HG02642 (cell line): ENCODE data around the gene NFIC.
A peak's percentile ranks its signal among the peaks of the same experiment; 100 is the strongest.
"Not testable (repeated sequence)": the region's sequence is repeated elsewhere in the genome, so short reads cannot be mapped to it uniquely, and the experiment has no call there.

Source experiments
- ATAC-seq: cut with Tn5 transposase; IDR thresholded peaks from one replicate; pipeline ENCODE4 v1.9.1; 2021; ENCODE audit warnings: mild to moderate bottlenecking; ENCODE audit not compliant: unreplicated experiment, poor library complexity

NFIC gene

GRCh38 chr19:3412066-3412465, 45.7 kb downstream of the NFIC start:
- no peak for ATAC-seq

DNA sequence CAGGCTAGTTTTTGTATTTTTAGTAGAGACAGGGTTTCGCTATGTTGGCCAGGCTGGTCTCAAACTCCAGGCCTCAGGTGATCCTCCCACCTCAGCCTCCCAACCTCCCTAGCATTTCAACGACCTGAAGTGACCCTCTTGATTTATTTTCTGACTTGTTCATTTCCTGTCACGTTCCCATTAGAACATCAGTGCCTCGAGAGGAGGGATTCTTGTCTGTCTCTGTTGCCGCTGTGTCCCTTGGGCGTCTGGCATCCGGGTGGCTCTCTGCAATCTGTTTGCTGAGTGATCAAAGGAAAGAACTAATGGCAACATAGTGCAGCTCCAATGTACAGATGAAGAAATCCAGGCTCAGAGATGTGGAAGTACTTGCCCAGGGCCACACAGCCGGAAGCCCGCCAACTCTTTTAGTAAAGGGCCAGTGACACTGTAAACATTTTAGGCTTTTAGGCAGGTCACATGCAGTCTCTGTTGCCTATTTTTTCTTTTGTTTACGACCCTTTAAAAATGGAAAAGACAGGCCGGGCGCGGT, 47.5 kb downstream of the NFIC start:
- no peak for ATAC-seq

- no peak for ATAC-seq
These were observed 49.3 kb downstream of the NFIC start for GRCh38 chr19:3415695-3416094.

GRCh38 chr19:3420244-3420755, 53.9 kb downstream of the NFIC start:
- ATAC-seq = no peak

- ATAC-seq = no peak
These were observed 54.7 kb downstream of the NFIC start for GRCh38 chr19:3420909-3421619.

DNA sequence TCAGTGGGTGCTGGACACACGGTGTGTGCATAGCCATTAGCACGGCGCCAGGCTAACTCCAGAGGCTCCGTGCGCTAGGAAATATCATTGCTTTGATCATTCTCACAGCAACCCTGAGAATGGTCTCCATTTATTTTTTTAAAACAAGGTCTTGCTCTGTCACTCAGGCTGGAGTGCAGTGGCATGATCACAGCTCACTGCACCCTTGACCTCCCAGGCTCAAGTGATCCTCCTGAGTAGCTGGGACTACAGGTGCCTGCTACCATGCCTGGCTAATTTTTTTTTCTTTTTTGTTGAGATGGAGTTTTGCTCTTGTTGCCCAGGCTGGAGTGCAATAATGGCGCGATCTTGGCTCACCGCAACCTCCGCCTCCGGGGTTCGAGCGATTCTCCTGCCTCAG, 55.3 kb downstream of the NFIC start:
- ATAC-seq = not testable (repeated sequence)

GRCh38 chr19:3423183-3423829, 56.9 kb downstream of the NFIC start:
- ATAC-seq = no peak

- no peak for ATAC-seq
These were observed 60.0 kb downstream of the NFIC start for GRCh38 chr19:3426433-3426832.

- not testable (repeated sequence) for ATAC-seq
These were observed 63.9 kb downstream of the NFIC start for GRCh38 chr19:3430366-3430680.

DNA sequence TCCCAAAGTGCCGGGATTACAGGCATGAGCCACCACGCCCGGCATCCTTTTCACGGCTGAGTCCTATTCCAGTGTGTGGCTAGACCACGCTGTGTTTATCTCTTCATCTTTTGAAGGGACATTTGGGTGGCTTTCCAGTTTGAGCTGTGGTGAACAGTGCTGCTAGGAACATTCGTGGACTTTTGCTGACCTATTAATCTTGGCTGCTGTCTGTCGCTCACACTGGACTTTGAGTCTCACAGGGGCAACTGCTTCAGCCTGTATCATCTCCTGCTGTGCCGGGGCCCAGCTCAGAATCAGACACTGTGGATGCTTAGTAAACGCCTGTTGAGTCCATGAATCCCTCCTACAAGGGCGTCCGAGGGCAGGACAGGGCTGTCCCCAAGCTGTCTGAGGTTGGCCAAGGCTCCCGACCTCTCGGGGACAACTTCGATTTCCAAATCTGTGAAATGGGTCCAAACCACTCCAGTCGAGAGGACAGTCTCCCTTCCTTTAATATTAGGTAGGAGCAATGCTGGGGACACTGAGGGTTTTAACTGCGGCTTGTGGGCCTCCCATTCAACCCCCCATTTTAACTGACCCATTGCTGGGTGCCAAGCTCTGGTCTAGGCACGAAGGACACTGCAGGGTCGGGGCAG, 65.5 kb downstream of the NFIC start:
- ATAC-seq = no peak

GRCh38 chr19:3433313-3433712, 66.9 kb downstream of the NFIC start:
- no peak for ATAC-seq

DNA sequence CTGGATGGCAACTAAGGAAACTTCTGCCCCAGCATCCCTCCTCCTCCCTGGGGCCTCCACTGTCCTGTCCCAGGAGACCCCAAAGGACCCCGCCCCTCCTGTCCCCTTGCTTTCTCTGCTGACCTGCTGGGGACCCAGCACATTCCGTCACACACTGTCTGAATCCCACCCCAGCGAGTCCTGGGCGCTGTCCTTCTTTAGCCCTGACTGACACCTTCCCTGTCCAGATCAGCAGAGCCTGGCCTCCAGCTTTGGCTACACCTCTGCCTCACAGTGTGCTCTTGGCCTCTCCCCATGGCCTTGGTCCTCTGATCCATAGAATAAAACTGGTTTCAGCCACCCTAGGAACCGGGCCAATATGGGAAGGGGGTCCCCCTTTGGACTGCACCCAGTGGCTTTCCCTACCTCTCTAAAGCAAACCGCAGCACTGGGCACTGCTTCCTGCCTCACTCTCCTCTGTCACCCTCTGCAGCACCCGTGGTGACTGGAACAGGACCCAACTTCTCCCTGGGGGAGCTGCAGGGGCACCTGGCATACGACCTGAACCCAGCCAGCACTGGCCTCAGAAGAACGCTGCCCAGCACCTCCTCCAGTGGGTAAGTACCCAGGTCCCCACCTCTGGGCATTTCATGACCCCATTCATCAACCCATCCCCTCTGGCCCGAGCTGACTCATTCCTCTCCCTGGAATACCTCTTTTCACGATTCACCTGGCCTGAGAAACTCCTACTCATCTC, 67.6 kb downstream of the NFIC start:
- ATAC-seq = no peak

- ATAC-seq = peak; percentile 91
These were observed 68.5 kb downstream of the NFIC start for GRCh38 chr19:3434630-3435553.

- ATAC-seq = no peak
These were observed 73.7 kb downstream of the NFIC start for GRCh38 chr19:3440082-3440481.

DNA sequence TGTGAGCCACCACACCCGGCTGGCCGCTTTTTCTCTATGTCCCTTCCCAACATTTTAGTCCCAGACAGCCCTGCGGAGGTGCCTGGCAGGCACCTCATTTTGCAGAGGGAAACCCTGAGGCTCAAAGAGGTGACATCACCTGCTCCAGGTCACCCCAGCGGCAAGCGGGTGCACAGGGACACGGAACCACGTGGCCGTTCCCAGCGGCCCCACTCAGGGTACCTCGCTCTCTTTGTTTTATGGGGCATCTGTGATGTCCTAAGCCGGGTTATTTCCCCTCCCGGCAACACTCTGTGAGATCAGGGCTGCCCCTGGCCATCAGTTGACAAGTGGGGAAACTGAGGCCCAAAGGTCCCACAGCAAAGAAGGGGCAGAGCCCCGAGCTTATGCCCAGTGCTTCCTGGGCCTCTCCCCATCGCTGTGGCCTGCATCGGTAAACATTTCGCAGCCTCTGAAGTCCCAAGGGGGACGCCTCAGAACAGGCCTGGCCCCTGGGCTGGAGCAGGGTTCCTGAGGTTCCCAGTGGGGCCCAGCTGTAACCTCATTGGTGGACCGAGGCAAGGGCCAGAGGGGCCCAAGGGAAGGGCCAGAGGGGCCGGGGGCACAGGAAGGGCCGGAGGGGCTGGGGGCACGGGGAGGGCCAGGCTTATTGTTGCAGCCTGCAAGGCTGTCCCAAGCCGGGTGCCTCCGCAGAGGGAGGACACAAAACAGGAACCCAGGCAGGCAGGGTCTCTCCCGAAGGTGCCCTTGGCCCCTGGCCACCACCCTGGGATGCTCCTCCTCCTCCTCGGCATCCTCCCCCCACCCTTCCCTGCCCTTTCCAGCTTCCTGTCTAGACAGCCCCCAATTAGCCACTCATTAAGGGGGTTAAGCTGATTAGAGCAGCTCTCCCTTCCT, 75.0 kb downstream of the NFIC start:
- no peak for ATAC-seq

DNA sequence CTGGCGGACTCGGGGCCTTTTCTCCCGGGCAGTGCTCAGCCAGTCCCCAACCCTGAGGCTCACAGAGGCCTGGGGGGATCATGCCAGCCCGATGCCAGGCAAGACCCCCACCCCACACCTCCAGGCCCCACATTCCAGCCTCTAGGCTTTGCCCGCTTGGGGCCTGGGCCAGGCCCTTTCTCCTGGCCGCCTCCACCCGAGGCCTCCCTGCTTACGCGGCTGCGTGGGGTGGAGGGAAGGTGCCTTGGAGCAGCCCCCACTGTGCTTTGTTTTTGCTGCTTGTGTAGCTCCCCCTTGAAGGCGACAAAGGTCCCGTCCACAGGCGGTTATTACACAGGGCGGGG, 75.6 kb downstream of the NFIC start:
- ATAC-seq = no peak

DNA sequence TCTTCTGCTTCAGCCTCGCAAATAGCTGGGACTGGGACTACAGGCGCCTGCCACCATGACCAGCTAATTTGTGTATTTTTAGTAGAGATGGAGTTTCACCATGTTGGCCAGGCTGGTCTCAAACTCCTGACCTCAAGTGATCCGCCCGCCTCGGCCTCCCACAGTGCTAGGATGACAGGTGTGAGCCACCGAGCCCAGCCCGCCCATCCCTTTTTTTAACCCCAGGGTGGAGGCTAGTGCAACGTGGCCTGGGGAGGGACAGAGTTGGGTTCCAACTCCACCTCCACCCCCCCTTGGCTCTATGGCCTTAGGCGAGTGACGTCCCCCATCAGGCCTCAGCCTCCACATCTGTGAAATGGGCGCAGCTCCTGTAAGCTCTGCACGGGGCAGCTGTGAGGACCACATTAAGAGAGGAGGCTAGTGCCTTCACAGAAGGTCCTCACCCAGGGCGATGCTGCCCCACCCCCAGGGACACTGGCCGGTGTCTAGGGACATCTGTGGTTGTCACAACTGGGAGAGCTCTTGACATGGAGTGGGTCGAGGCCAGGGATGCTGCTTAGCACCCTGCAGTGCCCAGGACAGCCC, 76.2 kb downstream of the NFIC start:
- ATAC-seq = no peak
